Measurements from ENCODE around the gene RBM19.

RBM19 gene

DNA sequence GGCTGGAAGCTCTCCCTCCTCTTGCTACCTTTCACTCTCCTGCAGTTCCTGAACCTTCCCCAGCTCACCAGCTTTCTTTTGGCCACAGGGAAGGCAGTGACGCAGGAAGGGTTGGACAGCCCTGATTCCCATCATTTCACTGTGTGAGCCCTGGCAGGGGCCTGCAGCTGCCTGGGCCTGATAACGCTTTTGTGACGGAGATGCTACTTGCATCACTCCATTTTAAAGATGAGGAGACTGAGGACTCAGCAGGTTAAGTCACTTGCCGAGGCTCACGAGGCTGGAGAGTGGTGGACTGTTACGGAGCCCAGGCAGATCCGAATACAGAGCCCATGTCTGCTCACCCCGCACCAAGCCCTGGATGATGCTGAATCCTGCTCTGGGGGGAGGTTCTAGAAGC lies 145.3 kb downstream of the RBM19 start:
- TF ChIP-seq, protein P1, sequence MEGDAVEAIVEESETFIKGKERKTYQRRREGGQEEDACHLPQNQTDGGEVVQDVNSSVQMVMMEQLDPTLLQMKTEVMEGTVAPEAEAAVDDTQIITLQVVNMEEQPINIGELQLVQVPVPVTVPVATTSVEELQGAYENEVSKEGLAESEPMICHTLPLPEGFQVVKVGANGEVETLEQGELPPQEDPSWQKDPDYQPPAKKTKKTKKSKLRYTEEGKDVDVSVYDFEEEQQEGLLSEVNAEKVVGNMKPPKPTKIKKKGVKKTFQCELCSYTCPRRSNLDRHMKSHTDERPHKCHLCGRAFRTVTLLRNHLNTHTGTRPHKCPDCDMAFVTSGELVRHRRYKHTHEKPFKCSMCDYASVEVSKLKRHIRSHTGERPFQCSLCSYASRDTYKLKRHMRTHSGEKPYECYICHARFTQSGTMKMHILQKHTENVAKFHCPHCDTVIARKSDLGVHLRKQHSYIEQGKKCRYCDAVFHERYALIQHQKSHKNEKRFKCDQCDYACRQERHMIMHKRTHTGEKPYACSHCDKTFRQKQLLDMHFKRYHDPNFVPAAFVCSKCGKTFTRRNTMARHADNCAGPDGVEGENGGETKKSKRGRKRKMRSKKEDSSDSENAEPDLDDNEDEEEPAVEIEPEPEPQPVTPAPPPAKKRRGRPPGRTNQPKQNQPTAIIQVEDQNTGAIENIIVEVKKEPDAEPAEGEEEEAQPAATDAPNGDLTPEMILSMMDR (IDR thresholded peaks at IDR 0.05; ENCODE audit: insufficient read depth, low read depth, low read length, missing control alignments), result no peak
- H3K4me3 ChIP-seq (ENCODE audit: low read length), result no peak overlapping the region
- no peak for DNase-seq (ENCODE audit: low read depth)

DNA sequence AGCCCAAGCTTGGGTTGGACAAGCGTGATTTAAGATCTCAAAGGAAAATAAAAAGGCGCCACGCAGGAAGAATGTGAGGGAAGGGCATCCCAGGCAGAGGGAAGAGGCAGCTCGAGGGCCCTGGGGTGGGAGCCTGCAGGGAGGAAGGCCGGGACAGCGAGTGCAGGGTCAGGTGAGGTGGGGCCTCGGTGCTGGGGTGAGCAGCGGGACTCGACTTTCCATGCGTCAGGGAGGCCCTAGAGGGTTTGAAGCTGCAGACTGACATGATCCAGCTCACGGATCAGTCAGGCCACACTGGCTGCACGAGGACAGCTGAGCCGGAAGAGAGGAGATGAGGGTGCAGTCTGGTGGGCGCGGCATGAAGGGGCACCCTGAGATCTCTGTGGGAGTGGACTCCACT lies 145.8 kb downstream of the RBM19 start:
- H3K4me3 ChIP-seq (ENCODE audit: low read length), result no peak overlapping the region
- DNase-seq (ENCODE audit: low read depth), result no peak
- TF ChIP-seq, protein P1 (IDR thresholded peaks at IDR 0.05; ENCODE audit: insufficient read depth, low read depth, low read length, missing control alignments), result no peak

DNA sequence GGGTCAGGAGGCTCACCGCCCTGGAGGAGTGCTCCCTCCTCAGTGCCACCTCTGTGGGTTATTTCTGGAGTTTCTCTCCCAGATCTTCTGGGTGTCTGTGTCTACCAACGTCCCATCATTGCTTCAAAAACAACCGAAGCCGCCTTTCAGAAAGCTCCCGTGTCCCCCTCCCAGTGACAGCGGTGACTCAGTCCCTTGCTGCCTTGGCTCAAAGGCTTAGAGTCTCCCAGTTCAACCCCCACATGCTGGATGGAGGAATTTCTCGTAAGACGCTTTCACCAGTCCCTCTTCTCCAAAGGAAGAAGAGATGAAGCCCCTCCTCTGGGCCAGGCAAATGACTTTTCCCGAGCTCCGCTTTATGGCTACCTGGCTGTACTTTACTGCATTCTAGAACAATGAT lies 146.6 kb downstream of the RBM19 start:
- no peak overlapping the region for H3K4me3 ChIP-seq (ENCODE audit: low read length)
- DNase-seq (ENCODE audit: low read depth), result no peak
- TF ChIP-seq, protein P1 (IDR thresholded peaks at IDR 0.05; ENCODE audit: insufficient read depth, low read depth, low read length, missing control alignments), result no peak

DNA sequence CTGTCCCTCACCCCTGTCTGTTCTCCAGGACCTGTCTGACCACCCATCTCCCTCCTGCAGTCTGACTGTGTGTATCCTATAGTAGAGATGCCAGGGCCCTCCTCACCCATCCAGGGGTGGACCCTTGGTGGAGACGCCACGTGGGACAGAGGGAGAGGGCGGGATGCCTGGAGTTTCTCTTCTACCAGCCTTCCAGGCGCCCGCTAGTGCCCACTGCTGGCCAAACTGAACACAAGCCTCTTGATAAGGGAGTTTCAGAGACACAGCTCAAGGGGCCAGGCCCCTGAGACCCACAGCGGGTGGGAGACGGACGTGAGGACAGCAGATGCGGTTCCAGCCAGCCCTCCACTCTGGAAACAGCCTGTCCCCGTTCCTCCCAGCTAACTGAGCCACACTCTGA lies 147.3 kb downstream of the RBM19 start:
- TF ChIP-seq, protein P1 (IDR thresholded peaks at IDR 0.05; ENCODE audit: insufficient read depth, low read depth, low read length, missing control alignments), result peak; percentile 19
- no peak overlapping the region for H3K4me3 ChIP-seq (ENCODE audit: low read length)
- DNase-seq (ENCODE audit: low read depth), result no peak

DNA sequence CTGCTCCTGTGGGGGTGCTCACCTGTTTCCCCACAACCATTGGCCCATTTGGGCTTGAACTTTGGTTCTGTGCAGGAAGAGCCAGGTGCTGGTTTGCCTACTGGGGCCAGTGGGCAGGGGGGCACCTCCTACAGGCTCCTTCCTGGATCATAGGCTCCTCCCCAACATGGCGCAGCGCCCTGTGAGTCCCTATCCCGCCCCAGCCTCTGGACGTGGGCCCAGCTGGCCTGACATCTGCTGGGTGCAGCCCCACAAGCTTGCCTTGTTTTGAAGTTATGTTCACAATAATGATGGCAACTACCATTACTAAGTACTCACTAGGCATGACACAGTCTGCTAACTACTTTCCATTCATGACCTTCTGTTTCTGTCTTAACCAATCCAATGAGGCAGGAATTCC lies 147.8 kb downstream of the RBM19 start:
- H3K4me3 ChIP-seq (ENCODE audit: low read length), result no peak overlapping the region
- DNase-seq (ENCODE audit: low read depth), result no peak
- TF ChIP-seq, protein P1 (IDR thresholded peaks at IDR 0.05; ENCODE audit: insufficient read depth, low read depth, low read length, missing control alignments), result no peak

DNA sequence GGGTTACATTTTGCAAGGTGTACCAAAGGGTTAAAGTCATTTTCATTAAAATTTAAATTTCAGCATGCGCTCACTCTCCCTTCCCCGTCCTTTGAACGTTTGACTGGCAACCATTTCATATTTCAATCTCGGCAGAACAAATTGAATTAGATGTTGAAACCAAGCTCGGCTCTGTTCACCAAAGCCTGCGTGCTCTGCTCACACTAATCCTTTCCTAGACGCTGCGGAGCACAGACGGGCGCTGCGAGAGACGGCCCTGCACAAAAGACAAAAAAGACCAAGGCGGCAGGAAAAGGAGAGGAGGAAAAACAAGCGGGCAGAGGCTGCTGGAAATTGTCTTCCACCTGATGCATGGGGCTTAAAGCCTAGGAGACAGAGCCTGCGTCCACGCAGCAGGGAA lies 149.3 kb downstream of the RBM19 start:
- TF ChIP-seq, protein P1 (IDR thresholded peaks at IDR 0.05; ENCODE audit: insufficient read depth, low read depth, low read length, missing control alignments), result no peak
- no peak overlapping the region for H3K4me3 ChIP-seq (ENCODE audit: low read length)
- DNase-seq (ENCODE audit: low read depth), result no peak

DNA sequence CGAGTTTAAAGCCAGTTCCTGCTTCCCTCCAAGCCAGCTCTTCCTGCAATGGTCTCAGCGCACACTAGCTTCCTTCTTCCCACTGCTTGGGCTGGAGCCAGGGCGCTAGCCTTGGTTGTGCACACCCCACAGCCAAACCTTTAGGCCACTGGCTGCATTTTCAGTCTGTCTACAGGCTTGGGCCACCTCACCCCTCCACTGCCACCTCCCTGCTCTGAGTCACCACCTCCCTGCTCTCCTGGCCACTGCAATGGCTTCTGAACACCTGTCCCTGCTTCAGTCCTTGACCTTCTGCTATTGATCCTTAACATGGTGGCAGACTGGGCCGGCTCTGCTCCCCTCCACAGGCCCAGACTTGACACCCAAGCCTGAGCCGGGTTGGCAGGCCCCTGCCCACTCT lies 151.1 kb downstream of the RBM19 start:
- DNase-seq (ENCODE audit: low read depth), result no peak
- no peak overlapping the region for H3K4me3 ChIP-seq (ENCODE audit: low read length)
- TF ChIP-seq, protein P1 (IDR thresholded peaks at IDR 0.05; ENCODE audit: insufficient read depth, low read depth, low read length, missing control alignments), result no peak
